Effector memory CD4-positive, alpha-beta T cell (primary cell): ENCODE measurements around the gene PSPN.
A peak's percentile ranks its signal among the peaks of the same experiment; 100 is the strongest.

Experiments used
- DNase-seq, 3 donors: peaks; one replicate each; pipeline ENCODE4 v3.0.0-alpha.2; 2020
- H3K27ac ChIP-seq: 2 replicates; pipeline ENCODE4 v1.7.0; 2013; ENCODE audit warnings: mild to moderate bottlenecking, low read length, moderate library complexity; ENCODE audit not compliant: insufficient read depth, poor library complexity, severe bottlenecking
- H3K27me3 ChIP-seq: replicated peaks from 2 replicates; pipeline ENCODE4 v1.7.0; 2013; ENCODE audit warnings: mild to moderate bottlenecking, low read length; ENCODE audit not compliant: insufficient read depth, control insufficient read depth, poor library complexity, severe bottlenecking
- H3K36me3 ChIP-seq: 2 replicates; pipeline ENCODE4 v1.7.0; 2013; ENCODE audit warnings: mild to moderate bottlenecking, low read length, moderate library complexity; ENCODE audit not compliant: control insufficient read depth, insufficient read depth
- H3K4me1 ChIP-seq: 2 replicates; pipeline ENCODE4 v1.7.0; 2013; ENCODE audit warnings: low read length, mild to moderate bottlenecking; ENCODE audit not compliant: control insufficient read depth, insufficient read depth, poor library complexity, severe bottlenecking
- H3K4me3 ChIP-seq: 2 replicates; pipeline ENCODE4 v1.7.0; 2013; ENCODE audit warnings: low read length, low read depth, mild to moderate bottlenecking; ENCODE audit not compliant: insufficient read depth, poor library complexity, severe bottlenecking
- H3K9me3 ChIP-seq: 2 replicates; pipeline ENCODE4 v1.7.0; 2013; ENCODE audit warnings: mild to moderate bottlenecking, low read length, moderate library complexity; ENCODE audit not compliant: control insufficient read depth

The PSPN gene

DNA sequence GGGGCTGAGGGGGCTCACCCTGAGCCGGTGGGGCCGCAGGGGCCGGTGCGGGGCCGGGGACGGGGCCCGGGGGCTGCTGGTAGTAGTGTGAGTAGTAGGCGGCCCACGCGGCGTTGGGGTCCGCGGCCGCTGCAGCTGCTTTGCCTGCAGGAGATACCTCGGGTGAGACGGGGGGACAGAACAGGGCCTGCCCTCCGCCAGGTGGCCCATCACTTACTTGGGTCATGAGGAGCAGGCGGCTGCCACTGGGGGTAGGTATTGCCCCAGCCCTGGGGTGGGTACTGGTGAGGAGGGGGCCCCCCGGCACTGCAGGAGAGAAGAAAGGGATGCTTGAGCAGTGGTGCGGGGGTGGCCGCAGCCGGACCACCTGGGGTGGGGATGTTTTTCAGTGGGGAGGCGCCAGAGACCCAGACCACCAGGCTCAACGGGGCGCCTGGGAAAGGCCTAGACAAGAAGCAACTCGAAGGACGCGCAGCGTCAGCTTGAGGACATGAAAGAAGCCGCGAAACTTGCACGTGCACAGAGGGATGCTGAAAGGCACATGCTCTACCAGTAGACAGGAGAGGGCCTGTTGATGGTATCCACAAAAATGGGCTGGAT lies 40.0 kb upstream of the PSPN start:
- H3K4me3 ChIP-seq = no peak overlapping the region
- H3K36me3 ChIP-seq = peaks cover 70% of the 10 kb centered on the region
- H3K27me3 ChIP-seq = no peaks in the 10 kb centered on the region
- no peak overlapping the region for H3K27ac ChIP-seq
- H3K4me1 ChIP-seq = no peaks in the 10 kb centered on the region
- no peak for DNase-seq
- H3K9me3 ChIP-seq = no peaks in the 10 kb centered on the region

DNA sequence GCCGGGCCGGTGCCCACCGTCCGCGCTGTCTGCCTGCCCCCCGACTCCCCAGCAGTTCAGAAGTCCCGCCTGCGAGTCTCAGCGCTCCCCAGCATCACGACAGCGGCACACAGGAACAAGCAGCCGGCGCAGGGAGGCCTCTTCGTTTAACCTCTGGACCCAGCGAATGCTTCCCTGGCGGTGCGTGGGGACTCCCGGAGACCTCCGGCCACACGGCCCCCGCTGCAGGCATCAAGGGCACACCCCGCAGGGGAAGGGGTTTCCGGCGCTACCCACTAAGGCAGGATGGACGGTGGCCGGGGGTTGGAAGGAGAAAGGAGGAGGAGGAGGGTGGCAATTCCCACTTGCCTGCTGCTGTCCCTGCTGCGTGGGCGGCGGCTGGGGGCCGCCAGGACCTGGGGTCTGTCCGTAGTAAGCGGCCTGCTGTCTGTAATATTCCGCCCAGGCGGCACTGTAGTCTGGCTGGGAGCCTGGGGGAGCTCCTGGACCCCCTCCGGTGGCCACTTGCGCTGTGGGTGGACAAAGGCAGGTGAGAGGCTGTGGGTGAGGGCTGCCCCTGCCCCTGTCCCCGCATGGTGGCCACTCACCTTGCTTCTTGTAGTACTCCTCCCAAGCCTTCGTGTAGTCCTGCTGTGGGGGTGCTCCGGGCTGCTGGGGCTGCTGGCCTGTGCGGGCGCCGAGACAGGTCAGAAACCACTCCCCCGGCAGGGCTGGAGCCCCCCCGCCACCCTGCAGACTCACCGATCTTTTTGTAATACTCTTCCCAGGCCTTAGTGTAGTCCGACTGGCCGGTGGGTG lies 39.3 kb upstream of the PSPN start:
- Histone ChIP-seq H3K4me3 (no peak overlapping the region), H3K27ac (no peak overlapping the region), H3K4me1 (no peaks in the 10 kb centered on the region), H3K9me3 (no peaks in the 10 kb centered on the region), H3K36me3 (peaks cover 63% of the 10 kb centered on the region), H3K27me3 (no peaks in the 10 kb centered on the region)
- no peak for DNase-seq

DNA sequence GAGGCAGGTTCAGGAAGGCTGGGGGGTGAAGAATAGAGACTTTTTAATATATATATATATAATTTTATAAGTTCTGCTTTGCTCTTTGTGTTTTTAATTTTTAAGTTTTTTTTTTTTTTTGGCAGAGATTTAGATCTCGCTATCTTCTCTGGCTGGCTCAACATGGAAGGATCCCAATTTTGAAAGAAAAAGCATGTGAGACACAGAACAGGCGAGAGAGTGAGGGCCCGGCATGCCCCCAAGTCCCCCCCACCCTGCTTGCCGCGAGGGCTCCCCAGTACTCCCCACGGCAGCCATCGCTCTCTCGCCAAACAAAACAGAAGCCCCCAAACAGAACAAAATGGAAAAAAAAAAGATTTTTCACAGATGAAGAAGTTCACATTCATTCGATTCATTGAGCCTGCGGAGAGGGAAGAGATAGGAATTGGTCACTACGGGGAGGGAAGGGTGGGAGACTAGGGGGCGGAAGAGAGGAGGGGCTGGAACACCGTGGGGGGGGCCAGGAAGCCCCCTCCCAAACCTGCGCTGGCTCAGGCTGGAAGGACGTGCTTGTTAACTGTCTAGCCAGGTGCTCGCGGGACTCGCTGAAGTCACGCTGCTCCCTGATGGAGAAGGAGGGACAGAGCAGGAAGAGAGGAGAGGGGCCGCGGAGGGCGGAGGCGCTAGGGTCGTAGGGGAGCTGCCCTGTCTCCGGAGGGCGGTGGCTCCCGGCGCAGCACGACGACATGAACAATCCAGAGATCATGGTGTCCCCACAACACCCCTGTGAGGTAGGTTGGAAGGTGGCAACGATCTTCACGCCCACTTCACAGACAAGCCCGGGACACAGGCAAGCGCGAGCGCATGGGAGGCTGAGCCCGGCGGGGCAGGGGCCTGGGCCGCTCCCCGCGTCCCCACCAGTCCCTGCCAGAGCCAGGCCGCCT lies 38.2 kb upstream of the PSPN start:
- no peak for DNase-seq
- no peak overlapping the region for H3K4me3 ChIP-seq
- no peak overlapping the region for H3K27ac ChIP-seq
- H3K27me3 ChIP-seq = no peaks in the 10 kb centered on the region
- H3K9me3 ChIP-seq = no peaks in the 10 kb centered on the region
- H3K4me1 ChIP-seq = no peaks in the 10 kb centered on the region
- H3K36me3 ChIP-seq = peaks cover 53% of the 10 kb centered on the region

DNA sequence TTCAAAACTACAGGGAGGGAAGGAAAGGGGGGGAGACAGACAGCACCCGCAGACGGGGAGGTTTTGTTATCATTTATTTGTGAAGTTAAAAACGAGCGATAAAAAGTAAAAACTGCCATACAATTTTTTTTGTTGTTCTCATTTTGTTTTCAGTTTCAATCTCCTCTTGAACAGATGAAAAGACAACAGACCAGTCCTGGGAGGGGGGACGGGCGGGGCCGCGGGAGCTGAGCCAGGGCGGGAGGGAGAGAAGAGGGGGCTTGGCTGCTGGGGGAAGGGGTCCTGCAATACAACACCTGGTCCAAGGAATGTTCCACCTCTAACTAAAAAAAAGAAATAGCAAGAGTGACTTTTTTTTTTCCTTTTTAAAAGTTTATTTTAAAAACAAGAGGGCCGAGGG lies 37.6 kb upstream of the PSPN start:
- DNase-seq = no peak
- no peaks in the 10 kb centered on the region for H3K9me3 ChIP-seq
- no peak overlapping the region for H3K27ac ChIP-seq
- peaks cover 46% of the 10 kb centered on the region for H3K36me3 ChIP-seq
- no peak overlapping the region for H3K4me3 ChIP-seq
- no peaks in the 10 kb centered on the region for H3K27me3 ChIP-seq
- H3K4me1 ChIP-seq = no peaks in the 10 kb centered on the region

DNA sequence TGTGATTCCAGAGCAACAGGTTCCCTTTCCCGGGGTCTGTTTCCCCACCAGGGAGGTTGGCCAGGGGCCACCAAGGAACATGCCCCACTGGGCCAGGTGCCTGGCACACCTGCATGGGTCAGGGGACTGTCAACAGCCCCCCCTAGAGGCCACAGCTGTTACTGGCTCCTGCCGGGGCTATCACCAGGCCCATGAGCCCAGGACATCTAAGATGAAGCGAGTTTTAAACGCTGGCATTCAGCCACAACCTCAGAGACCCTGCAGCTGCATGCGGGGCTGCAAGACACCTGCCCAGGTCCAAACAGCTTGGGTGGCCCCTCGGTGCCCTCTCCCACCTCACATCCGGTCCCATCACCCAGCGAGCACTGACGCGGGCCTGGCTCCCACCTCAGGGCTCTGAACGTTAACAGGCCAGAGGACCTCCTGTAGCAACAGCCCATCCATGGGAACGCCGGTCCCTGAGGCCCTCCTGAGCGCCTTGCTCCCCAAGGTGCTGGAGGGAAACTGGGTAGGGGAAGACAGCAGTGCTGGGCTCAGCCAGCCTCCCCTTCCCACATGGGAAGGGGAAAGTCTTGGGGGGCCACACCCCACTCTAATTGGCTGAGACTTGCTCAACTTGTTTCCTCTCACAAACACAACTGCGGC lies 36.8 kb upstream of the PSPN start:
- Histone ChIP-seq H3K27me3 (no peaks in the 10 kb centered on the region), H3K27ac (no peak overlapping the region), H3K4me1 (no peaks in the 10 kb centered on the region), H3K9me3 (no peaks in the 10 kb centered on the region), H3K36me3 (peaks cover 39% of the 10 kb centered on the region), H3K4me3 (no peak overlapping the region)
- peak in 2 of 3 donors; percentile 16 to 23 for DNase-seq

DNA sequence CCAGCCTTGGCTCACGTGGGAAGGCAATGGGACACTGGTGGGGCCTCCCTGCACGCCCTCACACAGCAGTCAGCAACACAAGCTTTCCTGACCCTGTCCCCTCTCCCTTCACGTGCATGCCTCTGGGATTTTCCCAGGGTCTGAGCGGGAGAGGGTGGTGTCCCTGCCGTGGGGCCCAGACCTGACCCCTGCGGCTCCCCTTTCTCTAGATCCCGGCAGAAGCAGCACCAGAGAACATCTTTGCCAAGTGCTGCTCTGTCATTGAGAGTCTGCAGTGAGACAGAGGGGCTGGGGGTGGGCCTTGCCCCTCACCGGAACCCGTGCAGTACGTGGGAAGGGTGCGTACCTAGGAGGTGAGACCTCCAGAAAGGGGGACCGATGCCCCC lies 36.3 kb upstream of the PSPN start:
- DNase-seq = no peak
- no peaks in the 10 kb centered on the region for H3K9me3 ChIP-seq
- no peaks in the 10 kb centered on the region for H3K4me1 ChIP-seq
- no peak overlapping the region for H3K27ac ChIP-seq
- H3K4me3 ChIP-seq = no peak overlapping the region
- H3K27me3 ChIP-seq = no peaks in the 10 kb centered on the region
- peaks cover 34% of the 10 kb centered on the region for H3K36me3 ChIP-seq

DNA sequence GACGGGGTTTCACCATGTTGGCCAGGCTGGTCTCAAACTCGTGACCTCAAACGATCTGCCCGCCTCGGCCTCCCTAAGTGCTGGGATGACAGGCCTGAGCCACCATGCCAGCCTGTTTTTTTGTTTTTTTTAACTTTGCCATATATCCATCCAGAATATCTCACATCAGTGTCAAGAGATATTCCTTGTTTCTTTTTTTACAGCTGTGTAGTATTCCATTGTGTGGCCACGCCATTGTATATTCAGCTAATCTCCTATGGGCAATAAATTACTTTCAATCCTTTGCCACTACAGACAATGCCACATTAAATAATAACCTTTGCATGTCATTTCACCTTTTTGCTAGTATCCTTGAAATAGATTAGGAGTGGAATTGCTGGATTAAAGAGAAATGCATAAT lies 33.6 kb upstream of the PSPN start:
- Histone ChIP-seq H3K36me3 (peaks cover 7% of the 10 kb centered on the region), H3K4me1 (no peaks in the 10 kb centered on the region), H3K9me3 (no peaks in the 10 kb centered on the region), H3K4me3 (no peak overlapping the region), H3K27me3 (no peaks in the 10 kb centered on the region), H3K27ac (no peak overlapping the region)
- no peak for DNase-seq

DNA sequence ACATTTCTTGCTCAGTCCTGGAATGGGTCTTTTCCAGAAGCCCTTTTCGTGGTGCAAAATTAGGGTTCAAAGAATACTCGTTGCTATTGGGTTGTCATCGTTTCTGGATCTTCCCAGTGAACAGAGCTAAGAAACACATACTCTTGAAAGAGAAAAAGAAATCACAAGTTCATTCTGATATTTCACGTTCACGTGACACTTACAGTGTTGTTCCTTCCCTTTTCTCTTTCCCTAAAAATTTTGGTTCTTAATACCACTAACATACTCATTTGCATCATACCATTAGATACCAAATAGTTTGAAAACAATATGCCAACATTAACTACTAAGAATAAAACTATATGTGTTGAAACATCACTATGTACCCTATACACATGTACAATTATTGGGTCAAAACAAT lies 30.7 kb upstream of the PSPN start:
- Histone ChIP-seq H3K36me3 (no peaks in the 10 kb centered on the region), H3K9me3 (no peaks in the 10 kb centered on the region), H3K4me3 (no peak overlapping the region), H3K27ac (no peak overlapping the region), H3K27me3 (no peaks in the 10 kb centered on the region), H3K4me1 (no peaks in the 10 kb centered on the region)
- DNase-seq = no peak

DNA sequence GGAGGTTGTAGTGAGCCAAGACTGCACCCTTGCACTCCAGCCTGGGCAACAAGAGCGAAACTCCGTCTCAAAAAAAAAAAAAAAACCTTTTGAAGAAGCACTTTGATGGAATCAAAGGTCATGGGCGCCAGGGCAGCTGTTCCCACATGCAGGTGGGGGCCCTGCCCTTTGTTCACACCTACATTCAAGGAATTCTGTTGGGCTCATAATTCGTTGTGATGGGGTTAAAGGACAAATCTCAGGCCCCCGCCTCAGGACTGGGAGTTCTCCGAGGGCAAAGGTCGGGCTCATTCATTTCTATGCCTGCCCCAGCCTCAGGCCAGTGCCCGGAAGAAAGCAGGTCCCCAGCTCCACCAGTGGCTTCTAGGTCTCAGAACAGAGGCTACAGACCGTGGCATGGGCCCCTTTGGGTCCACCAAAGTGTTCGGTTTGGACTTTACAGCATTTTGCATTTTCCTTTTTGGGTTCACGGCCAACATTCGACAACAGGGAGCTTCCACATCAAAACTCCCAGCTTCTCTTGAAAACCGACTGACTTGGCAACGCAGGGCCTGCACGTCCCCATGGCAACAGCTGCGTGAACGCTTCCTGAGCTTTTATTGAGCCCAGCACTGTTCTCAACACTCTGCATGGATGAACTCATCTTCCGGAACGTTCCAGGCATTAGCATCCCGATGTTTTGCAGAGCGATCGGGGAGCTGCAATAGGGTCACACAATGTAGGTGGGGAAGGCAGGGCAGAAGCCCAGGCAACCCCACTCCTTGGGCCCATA lies 27.3 kb upstream of the PSPN start:
- Histone ChIP-seq H3K36me3 (no peaks in the 10 kb centered on the region), H3K4me3 (no peak overlapping the region), H3K27ac (no peak overlapping the region), H3K4me1 (no peaks in the 10 kb centered on the region), H3K27me3 (no peaks in the 10 kb centered on the region), H3K9me3 (no peaks in the 10 kb centered on the region)
- no peak for DNase-seq
